Measurements from ENCODE around the gene FBXW9. TPM values are rescaled to one million over a fixed set of nuclear protein-coding genes. Genes with fewer than 3 reads are reported as not detected.
"Not testable (repeated sequence)": the region's sequence is repeated elsewhere in the genome, so short reads cannot be mapped to it uniquely, and the experiment has no call there.

Gene FBXW9
- total RNA-seq, 4 donors from 2014 or later: 9.6 to 13.4 (median 11.9) TPM

GRCh38 chr19:12681074-12681987 lies 15.1 kb downstream of the FBXW9 start, which contains the start of gene DHPS:
Gene DHPS, minus strand, starts transcription at chr19:12681880. Its CDS starts 114 bp downstream, at chr19:12681766.
- Histone ChIP-seq H3K27ac (peak within 1 kb of the TSS; percentile 96 to 99 (median 97)), H3K9me3 (no peaks in the 10 kb centered on the region), H3K36me3 (peaks cover 20 to 40% (median 24%) of the 10 kb centered on the region in 3 donors), H3K4me1 (peaks cover 0 to 28% (median 18%) of the 10 kb centered on the region in 3 donors), H3K4me3 (peak within 1 kb of the TSS; percentile 79 to 100 (median 93)), H3K27me3 (no peaks in the 10 kb centered on the region)
- peak; percentile 66 for DNase-seq
- WGBS, 2 donors: 0 to 1% methylated on average over 26 to 39 of the region's 68 CpGs
- TF ChIP-seq CTCF (IDR thresholded peaks at IDR 0.05): peak in 2 of 6 experiments; percentile 9 to 16
- TF ChIP-seq POLR2A (IDR thresholded peaks at IDR 0.05): peak in 2 of 4 donors; percentile 55 to 58
- intact Hi-C loops (cut with DNase I): no loop called here

GRCh38 chr19:12680034-12680433 lies 16.4 kb downstream of the FBXW9 start:
- Histone ChIP-seq H3K27ac (no peak overlapping the region), H3K27me3 (no peaks in the 10 kb centered on the region), H3K4me3 (no peak overlapping the region), H3K36me3 (peaks cover 33 to 53% (median 35%) of the 10 kb centered on the region in 3 donors), H3K9me3 (no peaks in the 10 kb centered on the region), H3K4me1 (peaks cover 0 to 33% (median 21%) of the 10 kb centered on the region in 3 donors)
- intact Hi-C loops (cut with DNase I): no loop called here
- TF ChIP-seq POLR2A (IDR thresholded peaks at IDR 0.05) (no peak), CTCF (IDR thresholded peaks at IDR 0.05) (no peak)
- 90 to 92% methylated on average over 8 to 9 of the region's 9 CpGs for WGBS, 2 donors
- DNase-seq: no peak

GRCh38 chr19:12678039-12678438 lies 18.4 kb downstream of the FBXW9 start:
- H3K9me3 ChIP-seq; DNase-seq; H3K27ac ChIP-seq; H3K27me3 ChIP-seq; H3K4me3 ChIP-seq; intact Hi-C loops (cut with DNase I): not testable (repeated sequence)
- Histone ChIP-seq H3K36me3 (peaks cover 40 to 73% (median 55%) of the 10 kb centered on the region in 3 donors), H3K4me1 (peaks cover 0 to 33% (median 21%) of the 10 kb centered on the region in 3 donors)
- WGBS, 2 donors: 84 to 94% methylated on average over 3 to 4 of the region's 5 CpGs

GRCh38 chr19:12676928-12677327 lies 19.5 kb downstream of the FBXW9 start:
- TF ChIP-seq CTCF (IDR thresholded peaks at IDR 0.05) (no peak), POLR2A (IDR thresholded peaks at IDR 0.05) (no peak)
- intact Hi-C loops (cut with DNase I): no loop called here
- H3K27me3 ChIP-seq: no peaks in the 10 kb centered on the region
- peaks cover 0 to 28% (median 18%) of the 10 kb centered on the region in 3 donors for H3K4me1 ChIP-seq
- H3K27ac ChIP-seq: no peak overlapping the region
- DNase-seq: no peak
- H3K9me3 ChIP-seq: no peaks in the 10 kb centered on the region
- H3K36me3 ChIP-seq: peaks cover 40 to 84% (median 62%) of the 10 kb centered on the region in 3 donors
- 92 to 95% methylated on average over 6 of the region's 12 CpGs for WGBS, 2 donors
- H3K4me3 ChIP-seq: no peak overlapping the region

GRCh38 chr19:12676384-12676792 lies 20.0 kb downstream of the FBXW9 start:
- no peaks in the 10 kb centered on the region for H3K27me3 ChIP-seq
- H3K9me3 ChIP-seq: no peaks in the 10 kb centered on the region
- 13 to 39% methylated on average over 3 to 4 of the region's 4 CpGs for WGBS, 2 donors
- no peak overlapping the region for H3K27ac ChIP-seq
- TF ChIP-seq POLR2A (IDR thresholded peaks at IDR 0.05): no peak
- peak; percentile 63 to 87 (median 79) for TF ChIP-seq CTCF (IDR thresholded peaks at IDR 0.05)
- no peak for DNase-seq
- no peak overlapping the region for H3K4me3 ChIP-seq
- peaks cover 40 to 88% (median 62%) of the 10 kb centered on the region in 3 donors for H3K36me3 ChIP-seq
- peaks cover 0 to 27% (median 18%) of the 10 kb centered on the region in 3 donors for H3K4me1 ChIP-seq
- intact Hi-C loops (cut with DNase I): no loop called here
